B cell (primary cell): ENCODE measurements around the gene ZFPL1. TPM values are rescaled to one million over a fixed set of nuclear protein-coding genes. Genes with fewer than 3 reads are reported as not detected.

ENCODE experiments used
- ATAC-seq: fragments of 200-7000 bp; cut with Tn5 transposase; one replicate; pipeline ENCODE4 v1.10.0; 2021; ENCODE audit warnings: low read depth, mild to moderate bottlenecking, moderate number of reproducible peaks, moderate library complexity
- CTCF ChIA-PET: fragments of 350-600 bp; sonication (Branson Sonifier 250); formaldehyde crosslinking; loops from one replicate; lab custom pipeline; 2021; ENCODE audit warnings: antibody characterized with exemption, inconsistent platforms; lab: Charles Lee
- POLR2A ChIA-PET: fragments of 350-600 bp; sonication (Branson Sonifier 250); formaldehyde crosslinking; loops from one replicate; lab custom pipeline; 2021; ENCODE audit warnings: antibody characterized with exemption; lab: Charles Lee
- DNase-seq: peaks from one replicate; pipeline ENCODE4 v3.0.0; 2013
- H2AFZ ChIP-seq: 2 replicates; pipeline ENCODE4 v1.6.1; 2012; ENCODE audit warnings: mild to moderate bottlenecking, low read depth, low read length; ENCODE audit not compliant: insufficient read depth, poor library complexity, severe bottlenecking
- H3K27ac ChIP-seq, 2 donors: 1 replicate in 1 of 2; 2 replicates in 1 of 2; pipeline ENCODE4 v1.5.1; 2012 to 2013; ENCODE audit warnings: low read length in 2 of 2, mild to moderate bottlenecking in 2 of 2, moderate library complexity in 1 of 2
- H3K27me3 ChIP-seq, 4 experiments: fragments of 200-600 bp in 1 of 4; sonication (generic) in 1 of 4; replicated peaks in 1 of 4; 1 replicate in 2 of 4; 2 replicates in 2 of 4; pipeline versions ENCODE4 v1.6.1 to v1.7.0; 2013 to 2016; ENCODE audit warnings: low read length in 3 of 4, mild to moderate bottlenecking in 2 of 4, mixed read lengths in 1 of 4, moderate library complexity in 1 of 4; ENCODE audit not compliant: insufficient read depth in 4 of 4, control insufficient read depth in 3 of 4; ENCODE audit errors: control extremely low read depth in 1 of 4
- H3K36me3 ChIP-seq, 2 experiments: replicated peaks in 1 of 2; 1 replicate in 1 of 2; 2 replicates in 1 of 2; pipeline versions ENCODE4 v1.6.1 to v1.7.1; 2013; ENCODE audit warnings: low read length in 1 of 2; ENCODE audit not compliant: insufficient read depth in 2 of 2, control insufficient read depth in 1 of 2; ENCODE audit errors: control extremely low read depth in 1 of 2, extremely low read depth in 1 of 2
- H3K4me1 ChIP-seq, 2 donors: fragments of 200-600 bp in 1 of 2; sonication (generic) in 1 of 2; 1 replicate in 1 of 2; 2 replicates in 1 of 2; pipeline versions ENCODE4 v1.5.1 to v1.6.1; 2013 to 2017; ENCODE audit warnings: low read length in 2 of 2; ENCODE audit not compliant: control insufficient read depth in 2 of 2, insufficient read depth in 2 of 2
- H3K4me2 ChIP-seq: replicated peaks from 2 replicates; pipeline ENCODE3; 2012; ENCODE audit warnings: mild to moderate bottlenecking, low read depth, low read length; ENCODE audit not compliant: poor library complexity, severe bottlenecking
- H3K4me3 ChIP-seq, 5 experiments: fragments of 200-600 bp in 1 of 5; sonication (generic) in 1 of 5; 1 replicate in 3 of 5; 2 replicates in 2 of 5; pipeline versions ENCODE4 v1.5.1 to v1.7.0; 2011 to 2016; ENCODE audit warnings: low read length in 4 of 5, mild to moderate bottlenecking in 4 of 5, low read depth in 2 of 5, control low read depth in 1 of 5, moderate library complexity in 1 of 5; ENCODE audit not compliant: insufficient read depth in 1 of 5; ENCODE audit errors: control extremely low read depth in 1 of 5, extremely low read depth in 1 of 5
- H3K79me2 ChIP-seq: fragments of 200-600 bp; sonication (generic); one replicate; pipeline ENCODE4 v1.6.0; 2016; ENCODE audit warnings: low read length; ENCODE audit not compliant: control insufficient read depth, insufficient read depth
- H3K9ac ChIP-seq: fragments of 200-600 bp; sonication (generic); 2 replicates; pipeline ENCODE4 v1.6.1; 2017; ENCODE audit warnings: mild to moderate bottlenecking, low read length, moderate library complexity
- H3K9me3 ChIP-seq, 3 donors: one replicate each; pipeline versions ENCODE4 v1.6.1 to v1.7.1; 2013; ENCODE audit warnings: low read length in 2 of 3; ENCODE audit not compliant: control insufficient read depth in 2 of 3, insufficient read depth in 1 of 3; ENCODE audit errors: control extremely low read depth in 1 of 3
- H4K20me1 ChIP-seq: 2 replicates; pipeline ENCODE4 v1.6.0; 2012; ENCODE audit warnings: mild to moderate bottlenecking, low read length; ENCODE audit not compliant: insufficient read depth, control insufficient read depth, poor library complexity, severe bottlenecking
- H3K27ac Mint-ChIP-seq: one replicate; pipeline ENCODE4 v1.8.0; 2021; ENCODE audit warnings: mixed read lengths
- H3K27me3 Mint-ChIP-seq: one replicate; pipeline ENCODE4 v1.8.0; 2021; ENCODE audit warnings: mixed read lengths
- H3K4me1 Mint-ChIP-seq: one replicate; pipeline ENCODE4 v1.8.0; 2021; ENCODE audit warnings: mixed read lengths
- H3K4me3 Mint-ChIP-seq: one replicate; pipeline ENCODE4 v1.8.0; 2021; ENCODE audit warnings: mixed read lengths
- H3K9me3 Mint-ChIP-seq: one replicate; pipeline ENCODE4 v1.8.0; 2022; ENCODE audit warnings: mixed read lengths; ENCODE audit not compliant: insufficient read depth
- EZH2 ChIP-seq: IDR thresholded peaks from 2 replicates; pipeline ENCODE4 v1.6.1; 2012; ENCODE audit warnings: borderline replicate concordance, low read depth, mild to moderate bottlenecking, moderate library complexity, low read length; ENCODE audit not compliant: insufficient read depth, poor library complexity, severe bottlenecking
- WGBS: methylation state at CpG from one replicate; pipeline ENCODE4 v1.1.5; 2013; ENCODE audit warnings: missing lambda C conversion rate; ENCODE audit not compliant: insufficient coverage; 5-methylcytosine and 5-hydroxymethylcytosine counted together
- intact Hi-C: fragments of 100-400 bp; cut with micrococcal nuclease; formaldehyde crosslinking; loops from one replicate; pipeline ENCODE4 v1.10.0; 2022
- polyA plus RNA-seq: library from polyadenylated mRNA; depleted of rRNA; stranded (reverse); fragments of >200 nt; gene quantifications from 2 replicates; pipeline ENCODE4 v1.2.3, GENCODE V29; 2012
- total RNA-seq, 2 donors: library from RNA; stranded (reverse); fragments of 120-200 nt in 1 of 2; gene quantifications; 1 replicate in 1 of 2; 2 replicates in 1 of 2; pipeline versions ENCODE4 v1.2.3 to v1.2.4, GENCODE V29; 2013 to 2022
- TF ChIP-seq, protein P1 (sequence below): fragments of 200-600 bp; IDR thresholded peaks from one replicate; pipeline ENCODE4 v1.8.0; 2022; ENCODE audit warnings: antibody characterized with exemption, mild to moderate bottlenecking

ZFPL1 gene
- total and polyA plus RNA-seq, 2 donors (not counting 1 experiment from before 2014, with no cell fraction given), result 57.3 to 79.2 TPM

DNA sequence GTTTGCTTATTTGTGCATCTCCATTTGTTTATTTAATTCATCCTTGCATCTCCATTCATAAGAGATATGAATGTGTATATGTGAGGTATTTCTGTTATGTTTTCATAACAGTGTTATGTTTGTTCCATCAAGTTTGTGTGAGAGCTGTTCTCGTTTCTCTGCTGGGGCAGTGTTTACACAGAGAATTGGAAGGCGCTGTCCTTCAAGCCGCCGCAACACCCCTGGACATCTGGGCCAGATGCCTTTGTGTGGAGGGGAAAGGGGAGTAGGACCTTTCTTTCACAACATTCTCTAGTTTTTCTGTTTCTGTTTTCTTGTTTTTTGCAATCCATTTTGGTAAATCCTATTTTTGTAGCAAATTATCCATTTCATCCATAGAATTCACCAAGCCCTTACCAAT is 20.6 kb downstream of the ZFPL1 start:
- H3K79me2 ChIP-seq, result peaks cover 55% of the 10 kb centered on the region
- intact Hi-C loops, result no loop called here
- Mint-ChIP-seq H3K4me1 (peaks cover 6% of the 10 kb centered on the region), H3K27me3 (no peaks in the 10 kb centered on the region), H3K9me3 (no peaks in the 10 kb centered on the region), H3K27ac (no peak overlapping the region), H3K4me3 (no peak overlapping the region)
- peaks cover 23% of the 10 kb centered on the region for H4K20me1 ChIP-seq
- WGBS, result no CpG with 5 or more reads among the region's 4 CpGs
- no peaks in the 10 kb centered on the region for H3K9me3 ChIP-seq
- peaks cover 0 to 52% of the 10 kb centered on the region in 2 experiments for H3K36me3 ChIP-seq
- ChIA-PET POLR2A (no interaction called here), CTCF (no interaction called here)
- no peak overlapping the region for H3K4me3 ChIP-seq
- no peak for TF ChIP-seq EZH2
- TF ChIP-seq, protein P1, sequence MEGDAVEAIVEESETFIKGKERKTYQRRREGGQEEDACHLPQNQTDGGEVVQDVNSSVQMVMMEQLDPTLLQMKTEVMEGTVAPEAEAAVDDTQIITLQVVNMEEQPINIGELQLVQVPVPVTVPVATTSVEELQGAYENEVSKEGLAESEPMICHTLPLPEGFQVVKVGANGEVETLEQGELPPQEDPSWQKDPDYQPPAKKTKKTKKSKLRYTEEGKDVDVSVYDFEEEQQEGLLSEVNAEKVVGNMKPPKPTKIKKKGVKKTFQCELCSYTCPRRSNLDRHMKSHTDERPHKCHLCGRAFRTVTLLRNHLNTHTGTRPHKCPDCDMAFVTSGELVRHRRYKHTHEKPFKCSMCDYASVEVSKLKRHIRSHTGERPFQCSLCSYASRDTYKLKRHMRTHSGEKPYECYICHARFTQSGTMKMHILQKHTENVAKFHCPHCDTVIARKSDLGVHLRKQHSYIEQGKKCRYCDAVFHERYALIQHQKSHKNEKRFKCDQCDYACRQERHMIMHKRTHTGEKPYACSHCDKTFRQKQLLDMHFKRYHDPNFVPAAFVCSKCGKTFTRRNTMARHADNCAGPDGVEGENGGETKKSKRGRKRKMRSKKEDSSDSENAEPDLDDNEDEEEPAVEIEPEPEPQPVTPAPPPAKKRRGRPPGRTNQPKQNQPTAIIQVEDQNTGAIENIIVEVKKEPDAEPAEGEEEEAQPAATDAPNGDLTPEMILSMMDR, result no peak
- H3K4me1 ChIP-seq, result no peaks in the 10 kb centered on the region
- no peak overlapping the region for H3K4me2 ChIP-seq
- no peaks in the 10 kb centered on the region for H3K27me3 ChIP-seq
- ATAC-seq, result no peak
- no peak overlapping the region for H3K27ac ChIP-seq
- DNase-seq, result no peak
- H3K9ac ChIP-seq, result no peak overlapping the region
- no peak overlapping the region for H2AFZ ChIP-seq

DNA sequence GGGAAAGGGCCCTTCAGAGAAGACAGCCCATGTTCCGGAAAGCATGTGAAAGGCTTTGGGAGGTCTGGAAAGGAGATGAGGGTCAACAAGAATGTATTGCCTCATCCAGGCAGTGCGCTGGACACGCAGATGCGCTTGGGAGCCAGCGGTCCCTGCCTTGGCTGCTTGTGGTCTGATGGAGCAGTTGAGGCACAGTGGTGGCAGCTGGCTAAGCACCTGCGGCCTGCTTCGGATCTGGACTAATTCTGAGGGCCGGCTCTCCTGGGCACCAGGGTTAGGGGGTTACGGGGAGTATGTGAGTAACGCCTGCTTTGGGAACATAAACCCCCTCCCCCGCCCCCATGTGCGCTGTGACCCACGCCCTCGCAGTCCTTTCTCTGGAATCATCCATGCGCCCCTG is 23.1 kb downstream of the ZFPL1 start:
- Histone ChIP-seq H2AFZ (no peak overlapping the region), H3K9me3 (no peaks in the 10 kb centered on the region), H3K4me1 (peaks cover 12 to 22% of the 10 kb centered on the region in 2 donors), H4K20me1 (peaks cover 39% of the 10 kb centered on the region), H3K27ac (no peak overlapping the region), H3K9ac (no peak overlapping the region), H3K4me3 (no peak overlapping the region), H3K27me3 (no peaks in the 10 kb centered on the region), H3K36me3 (peaks cover 0 to 46% of the 10 kb centered on the region in 2 experiments), H3K79me2 (peaks cover 48% of the 10 kb centered on the region), H3K4me2 (no peak overlapping the region)
- Mint-ChIP-seq H3K27ac (no peak overlapping the region), H3K27me3 (no peaks in the 10 kb centered on the region), H3K4me3 (no peak overlapping the region), H3K4me1 (peaks cover 24% of the 10 kb centered on the region), H3K9me3 (no peaks in the 10 kb centered on the region)
- WGBS, result 98% methylated on average over 8 of the region's 15 CpGs
- DNase-seq (no peak), ATAC-seq (no peak)
- TF ChIP-seq, protein P1, result no peak
- TF ChIP-seq EZH2, result no peak
- intact Hi-C loops, result no loop called here
- POLR2A ChIA-PET, result no interaction called here
- CTCF ChIA-PET, result interaction anchor here (7.6 to 7.7 kb wide), 2 partner anchors 9 to 74 kb away, joined by 96 to 118 read pairs; partner anchors contain the start of genes CAPN1 and VPS51
